Stimulated activated CD8-positive, alpha-beta memory T cell treated with anti-CD3 and anti-CD28 coated beads, Interleukin-15, amount 100 ng/mL, for 24 hours (primary cell): ENCODE measurements around the gene RIPK4.

Experiments
- DNase-seq: peaks from one replicate; pipeline ENCODE4 v3.0.0-alpha.2; 2020; ENCODE audit warnings: low read depth

Gene RIPK4

DNA sequence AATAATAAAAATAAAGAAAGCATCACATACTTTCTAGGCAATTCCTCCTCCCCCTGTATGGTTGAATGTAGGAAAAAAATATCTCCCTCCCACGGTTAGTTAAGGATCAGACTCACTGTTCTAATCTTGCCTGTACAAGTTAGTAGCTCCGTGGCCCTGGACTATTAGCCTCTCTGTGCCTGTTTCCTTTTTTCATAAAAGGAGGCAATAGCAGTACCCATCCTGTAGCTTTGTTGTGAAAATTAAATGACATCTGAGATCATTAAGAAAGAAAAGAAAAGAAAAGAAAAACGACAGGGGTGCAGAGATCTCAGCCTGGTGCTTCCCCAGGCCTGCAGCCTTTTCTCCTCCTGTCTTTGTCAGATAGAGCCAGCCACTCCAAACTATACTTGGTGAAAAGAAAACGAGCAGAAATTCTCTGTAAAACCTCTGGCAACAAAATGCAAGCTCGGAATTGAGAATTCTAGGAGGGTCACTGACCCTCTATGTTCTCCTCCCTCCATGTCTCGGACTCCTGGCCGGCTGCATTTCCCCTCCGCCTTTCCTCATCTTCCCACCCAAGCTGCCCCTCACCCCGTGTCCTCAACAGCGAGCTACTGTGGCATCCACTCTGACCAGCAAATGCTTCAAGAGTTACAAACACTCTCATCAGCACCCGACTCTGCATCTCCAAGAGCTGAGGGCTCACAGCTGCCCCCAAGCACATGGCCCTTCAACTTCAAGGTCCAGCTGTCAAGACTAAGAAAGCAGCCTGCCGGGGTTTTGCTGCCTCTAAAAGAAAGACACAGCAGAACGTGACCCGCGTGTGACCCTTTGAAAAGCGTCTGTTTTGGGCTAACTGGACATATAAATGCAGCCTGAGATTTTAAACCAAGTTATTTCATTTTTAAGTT lies 13.6 kb downstream of the RIPK4 start:
- DNase-seq = no peak

DNA sequence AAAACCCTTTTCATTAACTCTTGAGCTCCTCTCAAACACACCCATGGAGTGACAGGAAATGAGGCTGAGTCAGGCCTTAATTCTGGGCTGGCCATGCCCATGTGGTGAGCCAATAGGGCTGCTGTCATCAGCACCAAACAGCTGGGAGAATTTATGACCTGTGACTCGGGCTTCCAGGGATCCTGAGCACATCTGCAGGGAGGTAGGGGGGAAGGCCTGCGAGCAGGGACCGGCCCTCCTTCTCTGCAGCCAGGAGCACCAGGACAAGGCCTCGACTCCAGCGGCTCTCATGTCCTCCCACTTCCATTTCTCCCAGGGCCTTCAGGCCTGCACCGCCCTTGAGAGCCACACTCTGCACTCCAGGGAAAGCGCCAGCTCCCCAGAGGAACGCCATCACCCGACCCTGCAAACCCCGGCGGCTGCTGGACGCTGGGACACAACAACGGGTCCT lies 14.6 kb downstream of the RIPK4 start:
- DNase-seq = no peak

DNA sequence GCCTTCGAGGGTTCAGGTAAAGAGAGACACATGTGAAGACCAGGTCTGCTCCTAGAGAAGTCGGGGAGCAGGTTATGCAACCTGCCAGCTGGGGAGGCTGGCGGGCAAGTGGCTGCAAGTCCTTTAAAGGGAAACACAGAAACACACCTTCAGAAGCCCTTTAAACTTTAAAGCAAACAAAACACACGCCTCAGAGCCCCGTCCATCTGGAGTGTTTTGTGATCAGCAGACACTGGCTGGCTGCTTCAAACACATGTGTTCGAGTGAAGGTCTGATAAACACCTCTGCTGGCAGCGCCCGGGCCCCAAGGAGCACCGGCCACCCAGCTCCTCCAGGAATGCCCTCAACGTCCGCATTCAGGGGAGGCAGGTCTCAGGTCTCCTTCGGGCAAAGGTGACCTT lies 15.2 kb downstream of the RIPK4 start:
- DNase-seq = no peak

DNA sequence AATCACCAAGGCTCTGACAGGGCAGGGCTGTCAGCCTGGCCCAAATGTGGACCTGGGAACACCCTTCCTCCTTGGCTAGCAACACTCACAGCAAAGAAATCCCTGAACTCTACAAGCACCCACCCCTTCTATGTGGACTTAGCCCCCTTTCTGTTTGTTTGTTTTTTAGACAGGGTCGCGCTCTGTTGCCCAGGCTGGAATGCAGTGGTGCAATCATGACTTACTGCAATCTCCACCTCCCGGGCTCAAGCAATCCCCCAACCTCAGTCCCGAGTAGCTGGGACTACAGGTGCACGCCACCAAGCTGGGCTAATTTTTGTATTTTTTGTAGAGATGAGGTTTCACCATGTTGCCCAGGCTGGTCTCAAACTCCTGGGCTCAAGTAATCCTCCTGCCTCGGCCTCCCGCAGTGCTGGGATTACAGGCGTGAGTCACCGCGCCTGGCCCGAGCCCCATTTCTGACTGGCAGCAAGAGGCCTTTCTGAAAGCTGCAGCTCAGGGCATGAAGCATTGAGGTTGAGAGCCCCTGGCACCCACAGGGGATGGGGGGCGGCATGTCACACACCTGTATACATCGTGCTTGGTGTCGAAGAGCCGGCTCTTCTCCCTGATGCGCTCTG lies 16.2 kb downstream of the RIPK4 start:
- DNase-seq = no peak

DNA sequence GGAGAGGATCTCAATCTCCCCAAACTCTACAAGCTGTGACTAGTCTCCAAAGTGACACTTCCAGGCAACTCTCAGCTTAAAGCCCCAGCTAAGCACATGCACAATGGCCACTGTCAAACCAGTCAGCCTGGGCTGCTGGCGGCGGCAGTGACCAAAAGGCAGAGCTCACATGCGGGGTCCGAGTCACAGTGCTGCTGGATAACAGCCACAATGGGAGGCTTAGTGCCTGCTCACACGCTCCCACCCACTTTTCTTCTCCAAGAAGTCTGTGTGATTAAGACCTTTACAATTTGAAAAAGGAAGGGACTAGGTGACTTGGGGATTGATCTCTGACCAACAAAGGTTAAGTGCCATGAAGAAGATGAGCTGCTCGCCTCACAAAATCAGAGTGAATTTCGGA lies 16.8 kb downstream of the RIPK4 start:
- DNase-seq = no peak

DNA sequence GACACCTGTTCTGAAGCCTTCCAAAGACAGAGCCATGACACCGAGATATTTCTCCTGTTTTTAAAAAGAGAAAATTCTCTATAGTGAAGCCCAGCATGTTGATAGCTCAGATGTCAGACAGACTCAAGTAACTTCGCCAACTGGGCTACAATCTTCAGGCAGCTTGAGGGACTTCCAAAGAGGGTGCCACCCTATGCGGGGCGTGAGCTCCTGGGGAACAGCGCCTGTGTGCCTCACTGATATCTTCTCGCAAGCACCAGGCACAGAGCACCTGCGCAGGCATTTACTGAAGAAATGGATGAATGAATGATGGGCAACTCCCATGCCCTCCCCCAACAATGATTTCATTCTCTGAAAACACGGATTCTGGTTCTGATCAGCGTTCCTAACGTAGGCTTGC lies 17.6 kb downstream of the RIPK4 start:
- DNase-seq = no peak

DNA sequence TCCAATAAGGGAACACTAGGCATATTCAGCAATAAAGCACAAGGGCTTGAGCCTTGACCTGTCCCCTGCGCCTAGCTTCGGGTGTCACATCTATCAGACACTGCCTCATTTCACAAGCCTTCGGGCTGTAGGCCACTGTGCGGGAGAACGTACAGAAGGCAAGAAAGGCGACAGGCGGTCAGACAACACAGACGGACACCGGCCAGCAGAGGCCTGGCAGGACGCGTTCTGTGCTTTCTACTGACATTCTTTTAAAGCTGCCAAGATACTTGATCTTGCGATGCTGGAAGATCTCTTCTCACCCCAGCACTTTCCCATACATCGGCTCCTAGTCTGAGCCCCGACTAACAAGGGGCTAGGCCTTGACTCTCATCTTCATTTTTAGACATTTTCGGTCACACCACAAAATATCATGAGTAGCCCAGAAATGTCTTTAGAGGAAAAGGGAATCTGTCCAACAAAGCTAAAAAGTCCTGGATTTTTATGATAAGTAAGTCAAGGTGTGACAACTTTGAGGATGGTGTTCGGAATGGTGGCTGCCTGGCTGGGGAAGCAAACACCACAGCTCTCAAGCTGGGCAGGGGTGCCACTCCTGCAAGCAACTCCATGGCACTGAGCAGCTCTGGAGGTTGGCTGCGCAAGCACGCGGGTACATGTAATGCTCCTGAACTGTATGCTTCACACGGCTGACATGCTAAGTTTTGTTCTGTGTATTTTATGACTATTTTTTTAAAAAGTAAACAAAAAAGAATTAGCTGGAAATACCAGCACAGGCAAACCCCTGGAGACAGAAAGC lies 18.7 kb downstream of the RIPK4 start:
- DNase-seq = no peak

DNA sequence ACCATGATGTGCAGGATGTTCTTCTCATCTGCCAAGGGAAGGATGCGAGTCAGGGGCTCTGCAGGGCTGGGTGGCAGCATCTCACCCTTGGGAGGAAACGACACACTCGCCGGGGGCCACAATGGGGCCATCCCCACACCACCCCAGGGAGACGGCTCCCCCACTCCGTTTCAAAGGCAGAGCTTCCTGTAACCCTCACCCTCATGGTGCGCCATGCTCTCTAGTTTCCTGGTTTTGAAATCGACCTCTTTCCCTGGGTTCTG lies 20.2 kb downstream of the RIPK4 start:
- DNase-seq = no peak

DNA sequence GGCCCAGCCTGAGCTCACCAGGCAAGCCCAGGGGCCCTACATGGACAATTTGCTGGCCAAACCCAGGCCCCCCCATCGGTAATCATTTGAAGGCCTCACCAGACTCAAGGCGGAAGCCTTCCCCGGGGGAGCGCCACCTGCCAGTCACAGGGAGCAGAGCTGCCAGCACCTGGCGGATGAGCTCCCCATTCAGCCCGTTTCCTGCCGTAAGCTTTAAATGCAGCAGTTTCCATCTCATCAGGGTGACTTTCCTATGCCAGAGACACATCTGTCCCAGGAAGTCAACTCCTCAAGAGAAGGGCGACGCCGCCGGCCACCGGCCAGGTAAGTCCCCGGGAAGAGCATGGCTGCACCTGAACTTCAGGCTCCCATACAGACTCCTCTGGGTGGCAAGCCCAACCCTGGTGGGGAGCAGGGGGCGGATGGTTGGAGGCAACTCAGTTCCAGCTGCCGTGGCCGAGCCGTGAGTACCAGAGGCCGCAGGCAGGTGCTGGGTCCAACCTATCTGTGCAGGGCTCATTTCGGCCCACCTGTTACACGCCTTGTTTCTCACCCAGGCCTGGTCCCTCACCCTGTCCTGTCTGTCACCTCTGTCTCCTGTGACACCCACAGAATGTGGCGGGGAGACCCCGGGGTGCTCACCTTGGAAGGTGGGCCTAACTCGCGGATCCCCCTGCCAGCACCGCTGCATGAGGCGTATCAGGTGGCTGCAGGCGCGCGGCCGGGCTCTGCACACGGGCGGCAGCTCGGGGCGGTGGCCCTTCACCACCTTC lies 20.7 kb downstream of the RIPK4 start:
- DNase-seq = no peak

DNA sequence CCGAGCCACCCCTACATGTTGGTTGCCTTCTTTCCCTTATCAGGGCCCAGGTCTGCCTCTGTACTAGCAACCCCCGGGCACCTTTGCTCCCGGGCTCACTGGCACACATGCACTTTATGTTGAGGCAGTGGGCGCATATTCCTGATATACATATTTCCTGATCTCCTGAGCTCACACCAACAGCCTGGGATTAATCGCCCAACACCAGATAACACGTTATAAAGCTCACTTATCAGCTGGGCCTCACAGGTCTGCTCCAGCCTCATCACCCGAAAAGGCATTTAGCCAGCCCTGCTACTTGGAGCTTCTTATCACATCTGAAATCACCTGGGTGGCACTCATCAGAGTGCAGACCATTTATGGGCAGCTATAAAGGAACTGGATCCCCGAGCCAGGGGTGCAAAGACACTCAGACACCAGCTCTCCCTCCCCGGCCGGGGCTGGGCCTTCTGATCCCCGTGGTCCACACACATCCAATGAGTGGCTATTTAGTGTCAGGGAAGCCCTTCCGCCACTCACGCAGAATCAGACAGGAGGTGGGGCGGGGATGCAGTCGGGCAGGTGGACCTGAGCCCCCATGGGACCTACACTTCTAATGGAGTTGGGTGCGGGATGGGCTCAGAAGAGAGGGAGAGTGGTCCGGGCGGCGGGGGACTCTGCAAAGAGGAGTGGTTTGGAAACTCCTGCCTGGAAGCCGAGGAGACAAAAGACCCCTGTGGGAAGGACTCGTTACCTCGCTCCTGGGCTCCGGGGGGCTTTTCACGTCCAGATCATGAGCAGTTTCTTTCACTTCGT lies 21.6 kb downstream of the RIPK4 start:
- DNase-seq = no peak

DNA sequence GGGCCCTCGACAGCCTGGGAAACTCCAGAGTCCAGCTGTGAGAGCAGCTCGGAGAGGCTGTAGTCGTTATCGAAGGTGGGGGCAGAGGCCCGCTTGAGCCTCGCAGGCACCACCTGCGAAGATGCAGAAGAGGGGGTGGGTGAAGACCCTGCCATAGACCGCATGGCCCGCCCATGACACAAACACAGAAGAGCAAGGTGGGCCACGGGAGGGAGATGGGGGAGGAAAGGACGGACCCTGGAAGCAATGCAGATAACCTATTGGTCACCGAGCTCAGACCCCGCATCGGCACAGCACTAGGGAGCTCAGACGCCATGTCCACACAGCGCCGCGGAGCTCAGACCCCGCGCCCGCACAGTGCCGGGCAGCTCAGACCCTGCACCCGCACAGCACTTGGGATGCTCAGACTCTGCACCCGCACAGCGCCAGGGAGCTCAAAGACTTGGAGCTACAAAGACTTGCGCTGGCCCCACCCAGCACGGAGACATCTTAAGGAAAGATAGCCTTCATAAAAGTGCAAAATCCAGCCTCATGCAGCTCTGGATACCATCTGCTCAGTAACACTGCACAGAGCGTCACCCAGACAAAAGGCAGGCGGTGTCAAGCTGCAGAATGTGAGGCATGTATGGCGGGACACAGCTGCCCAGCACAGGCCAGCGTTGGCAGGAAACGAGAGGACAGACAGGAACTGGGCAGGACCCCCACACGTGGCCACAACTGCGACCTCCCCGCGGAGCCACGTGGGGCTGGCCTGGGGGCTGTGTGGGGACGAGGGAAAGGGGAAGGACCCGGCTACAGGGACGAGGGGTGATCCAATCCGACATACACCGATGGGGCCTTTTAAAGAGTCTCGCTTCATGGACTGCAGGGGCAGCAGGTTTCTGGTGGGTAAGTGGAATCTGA lies 22.6 kb downstream of the RIPK4 start:
- no peak for DNase-seq

DNA sequence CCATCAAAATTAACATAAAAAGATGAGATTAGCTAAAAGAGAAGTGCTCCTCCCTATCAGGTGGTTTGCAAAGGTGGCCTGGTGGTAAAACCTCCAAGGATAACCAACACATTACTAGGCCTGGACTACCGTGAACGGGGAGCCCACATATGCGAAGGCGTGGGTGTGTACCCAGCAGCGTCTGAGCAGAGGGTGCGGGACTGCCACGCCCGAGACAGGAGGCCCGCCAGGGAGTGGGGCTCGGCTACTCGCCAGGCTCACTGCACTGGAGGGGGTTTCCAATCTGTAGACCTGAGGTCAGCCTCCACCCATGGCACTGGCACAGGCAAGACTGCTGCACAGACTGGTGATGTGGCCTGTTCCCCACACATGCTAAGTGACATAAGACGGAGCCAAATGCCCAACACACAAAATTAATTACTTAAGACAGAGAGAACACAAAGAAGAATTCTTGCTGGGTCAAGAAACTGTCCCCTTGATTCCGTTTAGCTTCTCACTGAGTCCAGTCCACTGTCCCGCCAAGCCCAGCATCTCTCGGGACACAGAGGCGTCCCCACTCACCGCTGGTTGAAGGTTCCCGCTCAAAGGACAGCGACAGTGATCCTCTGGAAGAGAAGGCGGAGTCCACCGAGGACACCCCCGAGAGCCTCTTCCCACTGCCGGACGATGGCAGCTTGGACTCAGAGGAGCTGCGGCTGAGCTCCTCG lies 23.4 kb downstream of the RIPK4 start:
- DNase-seq = no peak

DNA sequence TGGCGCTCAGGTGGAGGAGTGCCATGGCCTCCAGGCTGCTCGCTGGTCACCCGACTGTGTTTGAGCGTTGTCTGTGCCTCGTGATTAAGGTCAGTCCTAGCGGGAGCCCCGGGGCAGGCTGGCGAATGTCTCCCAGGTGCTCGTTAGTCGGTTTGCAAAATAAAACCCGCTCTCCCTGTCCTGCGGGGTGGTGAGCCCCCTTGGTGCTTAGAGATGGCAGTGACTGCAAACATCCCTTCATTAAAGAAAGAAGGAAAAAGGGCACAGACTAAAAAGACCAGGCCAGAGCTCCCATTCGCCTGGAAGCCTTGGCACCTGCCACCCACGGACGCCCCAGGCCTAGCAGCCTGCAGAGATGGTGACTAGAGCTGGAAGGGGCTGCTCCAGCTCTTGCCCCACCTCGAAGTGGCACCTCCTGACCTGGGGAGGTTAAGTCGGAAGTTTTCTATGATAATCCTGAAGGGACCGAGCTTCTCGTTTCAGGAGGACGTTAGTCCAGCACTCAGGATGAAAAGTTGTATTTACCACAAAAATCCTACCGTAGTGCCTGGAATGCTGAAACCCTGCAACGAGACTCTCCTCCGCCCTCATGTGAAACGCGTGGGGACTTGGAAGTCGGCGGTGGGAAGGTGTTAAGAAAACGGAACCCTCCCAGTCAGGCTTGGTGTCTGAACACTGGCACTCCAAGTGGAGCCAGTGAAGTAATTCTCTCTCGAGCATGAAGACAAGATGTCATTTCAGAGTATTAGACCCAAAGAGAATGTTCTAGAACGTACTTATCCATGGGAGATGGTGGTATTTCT lies 24.6 kb downstream of the RIPK4 start:
- no peak for DNase-seq

DNA sequence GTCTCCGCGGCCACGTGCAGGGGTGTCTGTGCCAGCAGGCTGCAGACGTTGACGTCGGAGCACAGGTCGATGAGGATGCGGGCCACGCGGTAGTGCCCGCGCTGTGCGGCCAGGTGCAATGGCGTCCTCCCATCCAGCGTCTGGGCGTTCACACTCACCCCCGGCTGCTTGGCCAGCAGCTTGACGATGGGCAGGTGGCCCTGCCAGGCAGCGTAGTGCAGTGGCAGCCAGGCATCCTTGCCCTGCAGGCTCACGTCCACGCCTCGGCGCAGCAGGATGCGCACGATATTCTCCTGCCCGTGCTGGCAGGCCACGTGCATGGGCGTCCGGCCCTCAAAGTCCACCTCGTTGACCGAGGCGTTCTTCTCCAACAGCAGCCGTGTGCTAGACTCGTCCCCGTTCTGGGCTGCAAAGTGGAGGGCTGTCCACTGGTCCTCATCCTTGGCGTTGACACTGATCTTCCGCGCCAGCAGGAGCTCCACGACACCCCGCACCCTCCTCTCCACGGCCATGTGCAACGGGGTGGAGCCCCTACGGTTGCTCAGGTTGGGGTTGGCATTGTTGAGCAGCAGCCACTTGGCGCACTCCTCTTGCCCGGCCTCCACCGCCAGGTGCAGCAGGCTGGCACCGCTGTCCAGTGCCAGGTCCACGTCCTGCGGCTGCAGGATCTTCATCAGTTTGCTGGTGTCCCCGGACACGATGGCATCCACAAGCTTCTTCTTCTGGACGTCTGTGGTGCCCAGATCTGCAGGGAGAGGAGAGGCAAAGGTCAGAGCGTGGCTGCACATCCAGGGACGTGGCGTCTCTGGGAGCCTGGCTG lies 25.4 kb downstream of the RIPK4 start:
- no peak for DNase-seq

DNA sequence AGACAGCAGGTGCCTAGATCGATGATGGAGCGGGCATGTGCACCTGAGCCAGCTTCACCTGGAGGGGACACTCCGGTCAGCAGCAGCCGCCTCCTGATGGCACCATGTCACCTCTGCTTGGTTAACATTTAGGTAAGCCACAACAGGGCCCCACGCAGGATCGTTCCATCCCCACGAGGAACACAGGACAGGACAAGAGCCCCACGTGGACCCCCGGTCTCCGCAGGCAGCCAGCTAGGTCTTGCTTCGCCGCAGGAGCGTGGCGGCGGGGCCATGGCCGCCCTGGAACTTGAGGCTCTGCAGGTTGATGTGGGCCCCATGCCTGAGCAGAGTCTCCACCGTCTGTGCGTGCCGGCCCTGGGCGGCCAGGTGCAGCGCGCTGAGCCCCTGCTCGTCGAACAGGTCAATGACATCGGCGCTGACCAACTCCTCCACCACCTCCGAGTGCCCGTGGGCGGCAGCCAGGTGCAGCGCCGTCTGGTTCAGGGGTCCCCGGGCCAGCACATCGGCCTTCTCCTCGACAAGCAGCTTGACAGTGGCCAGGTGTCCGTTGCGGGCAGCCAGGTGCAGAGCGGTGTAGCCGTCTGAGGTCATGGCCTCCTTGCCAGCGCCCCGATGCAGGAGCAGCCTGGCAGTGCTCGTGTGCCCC lies 26.1 kb downstream of the RIPK4 start:
- DNase-seq = no peak

DNA sequence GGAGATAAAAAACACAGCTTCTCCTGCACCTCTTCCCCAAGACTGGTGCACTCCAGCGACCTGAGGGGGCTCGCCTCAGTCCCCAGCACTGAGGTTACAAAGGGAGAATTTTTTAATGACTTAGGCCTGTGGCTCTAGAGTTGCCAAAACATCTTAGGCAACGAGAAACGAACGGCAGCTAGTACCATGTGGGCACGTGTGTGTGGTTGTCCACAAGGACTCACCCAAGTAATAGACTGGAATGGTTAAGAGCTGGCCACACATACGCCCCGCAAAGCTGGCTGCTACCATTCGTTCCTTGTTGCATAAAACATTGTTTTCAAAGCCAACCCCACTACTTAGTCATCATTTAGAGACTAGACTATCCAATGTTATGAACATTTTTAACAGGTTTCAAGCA lies 26.9 kb downstream of the RIPK4 start:
- DNase-seq = no peak

DNA sequence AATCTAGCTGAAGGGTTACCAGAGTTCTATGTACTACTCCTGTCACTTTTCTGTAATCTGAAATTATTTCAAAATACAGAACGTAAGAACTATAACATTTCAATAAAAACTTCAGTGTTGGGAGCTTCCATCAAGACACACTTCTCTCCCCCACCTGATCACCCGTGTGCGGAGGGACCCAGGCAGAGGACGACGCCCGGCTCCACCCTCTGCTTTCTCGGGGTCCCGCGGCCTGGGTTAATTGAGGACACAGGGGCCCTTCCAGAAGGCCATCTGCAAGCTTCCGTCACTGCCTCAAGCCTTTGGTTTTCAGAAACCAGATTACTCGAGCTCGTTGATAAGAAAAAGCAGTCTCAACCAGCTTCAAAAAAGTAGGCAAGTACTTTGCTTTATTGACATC lies 27.8 kb downstream of the RIPK4 start:
- DNase-seq = no peak
